Stimulated activated CD4-positive, alpha-beta T cell treated with anti-CD3 and anti-CD28 coated beads, Interleukin-1b, Interleukin-23, amount 100 ng/mL, for 4 hours (primary cell): Measurements from ENCODE around the gene INPP5A.
"Not testable (repeated sequence)": the region's sequence is repeated elsewhere in the genome, so short reads cannot be mapped to it uniquely, and the experiment has no call there.

Source experiments
- DNase-seq, 2 donors: peaks; one replicate each; pipeline ENCODE4 v3.0.0-alpha.2; 2020; ENCODE audit warnings: low read depth in 2 of 2

INPP5A gene

DNA sequence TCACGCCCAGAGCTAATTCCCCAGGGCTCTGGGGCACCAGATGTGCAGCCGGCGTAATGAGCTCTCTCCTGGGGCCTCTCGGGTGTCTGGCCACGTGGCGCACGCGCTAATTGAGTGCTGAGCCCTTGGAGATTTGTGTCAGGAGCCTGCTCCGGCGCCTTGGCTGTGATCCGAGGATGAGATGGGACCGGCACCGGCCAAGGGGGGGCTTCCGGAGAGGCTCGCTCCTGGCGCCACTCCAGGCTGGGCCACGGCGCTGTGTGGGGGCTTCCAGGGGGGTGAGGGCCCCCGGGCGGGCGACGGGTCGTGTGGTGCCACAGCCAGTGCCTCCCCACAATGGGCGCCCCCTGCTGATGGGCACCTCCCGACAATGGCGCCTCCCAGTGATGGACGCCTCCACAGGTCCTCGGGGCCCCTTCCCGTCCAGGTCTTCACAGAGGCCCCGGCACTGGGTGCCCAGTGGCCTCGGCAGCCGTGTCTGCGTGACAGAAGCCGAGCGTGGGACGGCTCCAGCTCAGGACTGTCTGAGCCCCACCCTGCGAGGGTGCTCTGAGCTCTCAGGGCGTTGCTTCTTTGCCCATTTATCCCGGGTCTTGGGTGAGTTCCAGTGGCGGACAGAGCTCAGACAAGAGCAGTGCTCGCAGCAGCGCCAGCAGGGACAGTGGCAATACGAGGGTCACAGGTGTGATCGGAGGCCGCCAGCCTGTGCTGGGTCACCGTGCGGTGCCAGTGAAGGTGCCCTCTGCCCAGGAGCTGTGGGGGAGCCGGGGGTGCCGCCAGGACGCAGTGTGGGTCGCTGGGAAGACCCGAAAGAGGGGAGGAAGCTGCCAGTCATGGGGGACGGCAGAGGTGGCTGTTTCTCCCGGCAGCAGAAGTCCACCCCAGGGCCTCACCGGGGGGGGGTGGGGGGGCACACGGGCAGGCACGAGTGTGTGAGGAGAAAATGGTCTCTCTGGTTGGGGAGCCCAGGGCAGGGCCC lies 256.6 kb downstream of the INPP5A start:
- no peak for DNase-seq

DNA sequence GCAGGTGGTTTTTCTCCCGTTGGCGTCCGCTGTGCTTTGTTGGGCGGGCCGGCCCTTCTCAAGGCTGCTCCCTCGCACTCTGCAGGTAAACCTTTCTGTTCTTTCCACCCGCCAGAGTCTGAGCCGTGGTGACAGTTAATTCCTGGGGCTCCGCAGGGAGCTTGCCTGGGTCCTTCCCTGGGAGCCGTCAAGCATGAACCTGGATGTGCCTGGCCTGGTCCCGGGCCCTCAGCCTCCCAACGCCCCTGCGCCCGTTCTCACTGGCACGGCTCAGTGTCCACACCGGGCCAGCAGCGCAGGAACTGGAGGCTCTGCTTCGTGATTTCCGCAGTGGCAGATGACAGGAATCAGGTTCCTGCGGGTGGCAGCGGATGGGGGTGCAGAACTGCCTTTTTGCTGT lies 259.3 kb downstream of the INPP5A start:
- no peak for DNase-seq

DNA sequence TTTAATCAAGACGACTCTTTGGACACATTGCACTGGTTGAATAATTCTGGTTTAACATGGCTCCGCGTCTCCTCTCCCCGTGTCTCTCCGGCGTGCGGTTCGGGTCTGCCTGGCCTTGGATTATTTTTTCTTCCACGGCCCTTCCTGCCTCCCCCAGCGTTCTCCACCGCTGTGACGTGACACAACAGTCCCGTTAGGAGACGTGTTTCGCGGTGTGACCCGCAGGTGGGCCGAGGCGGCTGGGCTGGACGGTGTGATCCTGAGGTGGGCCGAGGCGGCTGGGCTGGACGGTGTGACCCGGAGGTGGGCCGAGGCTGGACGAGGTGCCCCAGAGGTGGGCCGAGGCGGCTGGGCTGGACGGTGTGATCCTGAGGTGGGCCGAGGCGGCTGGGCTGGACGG lies 260.4 kb downstream of the INPP5A start:
- DNase-seq, result not testable (repeated sequence)

DNA sequence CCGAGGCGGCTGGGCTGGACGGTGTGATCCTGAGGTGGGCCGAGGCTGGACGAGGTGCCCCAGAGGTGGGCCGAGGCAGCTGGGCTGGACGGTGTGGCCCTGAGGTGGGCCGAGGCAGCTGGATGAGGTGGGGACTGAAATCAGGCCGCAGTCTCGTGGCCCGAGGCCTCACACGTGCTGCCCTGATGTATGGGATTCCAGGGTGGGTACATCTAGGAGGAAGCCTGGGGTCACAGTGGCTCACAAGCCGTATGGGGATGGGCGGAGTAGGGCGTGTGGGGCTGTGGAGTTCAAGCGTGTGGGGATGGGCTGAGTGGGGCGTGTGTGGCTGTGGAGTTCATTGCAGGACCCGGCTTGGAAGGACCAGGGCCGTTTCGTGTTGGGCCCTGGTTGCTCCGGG lies 260.8 kb downstream of the INPP5A start:
- no peak for DNase-seq

DNA sequence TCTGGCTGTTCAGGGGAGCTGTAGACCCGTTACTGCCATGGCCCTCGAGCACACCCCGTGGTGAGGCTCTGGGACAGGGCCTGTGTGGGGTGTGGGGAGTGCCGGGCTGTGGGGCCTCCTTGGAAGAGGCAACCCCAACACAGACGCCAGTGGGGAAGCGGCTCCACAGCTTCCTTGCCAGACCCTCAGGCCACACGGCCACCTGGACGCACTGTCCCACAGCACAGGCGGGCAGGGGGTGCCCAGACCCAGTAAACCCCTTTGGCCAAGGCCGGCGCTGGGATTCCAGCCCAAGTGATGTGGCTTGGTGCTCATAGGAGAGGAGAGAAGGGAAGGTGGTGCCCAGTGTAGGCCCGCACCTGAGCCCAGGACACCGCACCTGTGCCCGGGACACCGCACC lies 261.3 kb downstream of the INPP5A start:
- DNase-seq, result no peak

DNA sequence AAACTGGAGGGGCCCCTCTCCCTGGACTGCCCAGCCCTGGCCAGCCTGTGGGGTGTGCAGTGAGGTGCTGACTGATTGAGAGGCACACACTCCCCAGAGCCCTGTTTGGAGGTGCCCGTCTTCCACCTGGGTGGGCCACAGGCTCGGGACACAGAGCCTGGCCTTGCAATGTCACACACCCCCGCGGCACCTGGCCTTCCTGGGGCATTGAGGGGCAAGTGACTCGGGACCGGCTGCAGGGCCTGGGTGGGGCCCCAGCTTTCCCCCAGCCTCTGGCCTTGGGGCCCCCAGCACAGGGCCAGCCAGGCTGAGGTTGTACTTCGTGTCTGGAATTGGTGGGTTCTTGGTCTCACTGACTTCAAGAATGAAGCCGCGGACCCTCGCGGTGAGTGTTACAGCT lies 262.3 kb downstream of the INPP5A start:
- no peak for DNase-seq

DNA sequence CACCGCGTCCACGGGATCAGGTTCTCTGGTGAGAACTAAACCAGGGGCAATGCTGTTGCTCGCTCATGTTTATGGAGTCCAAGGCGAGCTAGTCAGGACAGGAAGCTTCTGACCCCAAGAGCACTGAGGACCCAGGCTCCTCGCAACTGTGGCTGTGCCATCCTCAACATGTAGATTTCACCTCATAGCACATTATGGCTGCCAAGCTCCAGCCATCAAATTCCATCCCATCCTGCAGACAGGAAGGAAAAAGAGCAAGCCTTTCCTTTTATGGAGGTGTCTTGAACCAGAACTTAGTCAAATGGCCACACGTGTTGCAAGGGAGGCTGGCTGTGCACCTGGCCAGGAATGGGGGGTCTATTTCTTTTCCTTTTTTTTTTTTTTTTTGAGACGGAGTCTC lies 264.5 kb downstream of the INPP5A start:
- DNase-seq, result no peak

DNA sequence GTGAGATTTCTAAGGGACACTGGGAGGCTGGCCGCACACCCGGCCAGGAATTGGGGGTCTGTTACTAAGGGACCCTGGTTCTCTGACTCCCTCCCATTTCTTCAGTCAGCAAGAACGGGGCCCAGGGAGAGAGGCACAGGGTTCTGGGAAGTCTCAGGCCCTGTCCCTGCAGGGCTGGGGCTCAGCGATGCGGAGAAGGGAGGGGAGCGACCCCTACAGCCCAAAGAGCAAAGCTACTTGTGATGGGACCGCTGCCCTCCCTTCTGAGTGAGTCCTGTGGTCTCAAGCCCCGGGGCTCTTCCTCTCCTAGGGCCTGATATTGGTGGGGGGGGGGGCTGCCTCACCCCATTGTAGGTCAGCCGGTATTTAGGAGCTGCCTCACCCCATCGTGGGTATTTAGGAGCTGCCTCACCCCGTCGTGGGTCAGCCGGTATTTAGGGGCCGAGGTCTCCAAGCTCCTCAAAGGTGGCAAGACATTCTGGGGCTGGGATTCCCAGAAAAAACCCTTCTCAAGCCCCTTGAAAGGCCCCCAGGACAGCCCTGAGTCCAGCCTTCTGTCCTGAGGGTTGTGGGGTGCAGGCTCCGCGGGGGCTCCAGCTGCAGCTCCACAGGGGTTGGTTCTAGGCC lies 265.2 kb downstream of the INPP5A start:
- no peak for DNase-seq

DNA sequence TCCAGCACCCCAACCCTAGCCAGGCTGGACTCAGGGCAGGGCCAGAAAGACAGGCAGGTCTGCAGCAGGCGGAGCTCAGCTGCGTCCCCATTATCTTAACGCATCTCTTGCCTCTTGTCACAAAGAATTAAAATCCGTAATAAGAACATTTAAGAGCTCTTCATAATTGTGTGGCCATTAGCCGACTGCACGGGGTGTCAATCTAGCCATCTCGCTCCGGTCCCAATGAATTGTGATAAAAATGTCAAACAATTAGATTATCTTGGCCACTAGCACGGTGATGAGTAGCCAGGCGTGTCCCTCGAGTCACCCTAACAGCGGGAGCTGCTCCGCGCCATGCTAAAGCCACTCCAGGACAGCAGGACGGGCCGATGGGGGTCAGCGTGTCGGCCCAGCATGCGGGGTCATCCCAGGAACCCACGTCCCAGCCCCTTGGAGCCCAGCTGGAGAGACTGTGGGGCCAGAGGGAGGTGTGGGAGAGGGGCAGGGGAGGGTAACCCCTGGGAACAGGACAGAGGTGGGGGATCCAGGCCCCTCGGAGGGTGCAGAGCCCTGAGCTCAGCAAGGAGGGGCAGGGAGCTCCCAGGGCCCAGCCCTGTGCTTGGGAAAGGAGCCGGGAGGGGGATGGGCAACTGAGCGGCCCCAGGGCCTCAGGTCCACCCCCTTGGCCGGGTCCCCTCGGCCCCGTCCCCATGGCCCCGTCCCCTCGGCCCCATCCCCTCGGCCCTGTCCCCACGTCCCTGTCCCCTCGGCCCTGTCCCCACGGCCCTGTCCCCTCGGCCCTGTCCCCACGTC lies 266.0 kb downstream of the INPP5A start:
- DNase-seq, result no peak

DNA sequence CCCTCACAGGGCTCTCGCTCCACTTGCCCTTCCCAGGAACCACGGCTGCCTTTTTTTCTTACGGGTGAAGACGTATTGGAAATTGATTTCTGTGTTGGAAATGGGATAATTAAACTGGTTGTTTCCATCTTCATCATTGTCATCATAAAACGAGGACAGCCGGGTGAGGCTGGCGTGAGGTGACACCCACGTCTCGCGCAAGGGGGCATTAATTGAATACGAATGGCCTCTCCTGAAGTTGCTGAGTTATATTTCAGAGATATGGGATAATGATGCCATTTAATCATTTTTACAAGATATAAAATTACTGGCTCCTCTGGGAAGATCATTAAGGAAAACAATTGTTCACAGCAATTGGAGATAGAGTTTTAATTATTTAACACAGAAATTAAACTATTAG lies 266.7 kb downstream of the INPP5A start:
- no peak for DNase-seq

DNA sequence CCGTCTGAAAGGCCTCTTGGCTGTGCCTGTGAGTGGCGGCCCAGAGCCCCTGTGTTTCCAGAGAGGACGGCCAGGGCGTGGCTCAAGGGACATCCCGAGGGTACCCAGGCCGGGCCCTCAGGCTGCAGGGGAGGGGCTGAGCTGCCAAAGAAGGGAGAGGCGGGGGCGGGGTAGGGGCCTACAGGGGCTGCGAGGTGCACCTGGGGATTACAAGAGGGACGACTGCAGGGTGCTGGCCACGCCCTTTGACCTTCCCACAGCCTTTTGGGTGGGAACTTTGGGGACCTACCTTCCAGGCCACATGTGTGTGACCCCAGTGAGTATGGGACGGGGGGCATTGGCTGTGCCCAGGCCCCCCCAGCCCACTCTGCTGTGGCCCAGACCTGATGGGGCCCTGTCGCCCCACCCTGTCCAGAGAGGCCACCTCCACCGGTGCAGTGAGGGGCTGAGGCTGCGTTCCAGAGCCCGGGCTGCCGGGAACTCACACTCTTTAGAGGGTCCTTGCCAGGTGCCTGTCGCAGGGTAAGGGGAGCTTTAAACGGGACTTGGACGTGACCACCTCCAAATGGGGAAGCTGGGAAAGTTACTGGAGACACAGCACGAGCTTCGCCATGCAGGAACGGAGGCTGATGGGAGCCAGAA lies 267.3 kb downstream of the INPP5A start:
- DNase-seq, result no peak

DNA sequence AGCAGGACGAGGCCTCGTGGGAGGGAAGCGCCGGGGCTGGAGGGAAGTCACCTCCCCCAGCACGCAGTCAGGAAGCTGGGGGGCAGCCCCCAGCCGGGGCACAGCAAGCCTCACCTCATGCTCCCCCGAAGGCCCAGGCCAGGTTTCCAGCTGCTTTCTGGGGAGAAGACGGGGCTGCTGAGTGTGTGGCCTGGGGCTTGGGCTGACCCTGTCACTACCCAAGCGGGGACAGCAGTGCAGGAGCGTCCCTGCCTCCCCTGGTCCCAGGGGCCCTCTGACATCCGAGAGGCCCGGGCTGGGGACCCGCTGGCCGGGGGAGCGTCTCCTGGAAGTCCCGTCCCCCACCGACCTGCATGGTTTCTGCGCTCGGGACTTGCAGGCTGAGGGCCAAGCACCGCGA lies 268.0 kb downstream of the INPP5A start:
- DNase-seq, result no peak

DNA sequence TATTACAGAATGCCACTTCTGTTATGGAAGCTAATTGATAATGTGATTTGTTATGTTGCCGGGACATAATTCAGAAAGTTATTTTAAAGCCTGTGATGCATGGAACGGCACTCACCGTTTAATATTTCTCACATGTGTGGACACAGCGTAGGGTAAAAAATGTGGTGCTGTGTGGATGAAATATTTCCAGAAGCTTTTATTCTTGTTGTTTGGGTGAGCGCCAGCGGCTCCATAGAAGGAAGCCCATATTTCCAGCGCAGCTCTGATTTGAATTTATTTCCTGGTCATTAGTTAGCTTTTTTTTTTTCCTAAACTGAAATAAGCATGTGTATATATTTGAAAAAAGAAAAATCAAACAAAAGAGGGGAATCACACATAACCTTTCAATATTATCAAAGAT lies 268.5 kb downstream of the INPP5A start:
- no peak for DNase-seq

DNA sequence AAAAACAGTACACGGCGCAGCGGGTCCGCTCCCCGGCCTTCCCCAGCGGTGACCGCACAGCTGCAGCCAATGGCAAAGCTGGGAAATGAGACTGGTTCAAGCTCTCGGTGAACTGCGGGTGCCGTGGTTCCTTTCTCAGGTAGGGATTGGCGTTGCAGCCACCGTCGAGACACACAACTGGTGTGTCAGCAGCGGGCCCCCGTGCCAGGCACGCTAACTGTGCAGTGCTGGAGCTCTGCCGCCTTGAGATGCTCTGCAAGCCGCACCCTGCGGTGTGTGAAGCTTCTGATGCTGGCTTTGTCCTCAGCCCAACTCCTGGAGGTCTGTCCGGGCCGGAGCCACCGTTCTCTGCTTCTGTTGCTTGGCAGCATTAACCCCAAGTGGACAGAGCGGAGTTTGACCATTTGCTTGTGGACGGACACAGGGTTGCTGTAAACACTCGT lies 269.0 kb downstream of the INPP5A start:
- DNase-seq, result no peak

DNA sequence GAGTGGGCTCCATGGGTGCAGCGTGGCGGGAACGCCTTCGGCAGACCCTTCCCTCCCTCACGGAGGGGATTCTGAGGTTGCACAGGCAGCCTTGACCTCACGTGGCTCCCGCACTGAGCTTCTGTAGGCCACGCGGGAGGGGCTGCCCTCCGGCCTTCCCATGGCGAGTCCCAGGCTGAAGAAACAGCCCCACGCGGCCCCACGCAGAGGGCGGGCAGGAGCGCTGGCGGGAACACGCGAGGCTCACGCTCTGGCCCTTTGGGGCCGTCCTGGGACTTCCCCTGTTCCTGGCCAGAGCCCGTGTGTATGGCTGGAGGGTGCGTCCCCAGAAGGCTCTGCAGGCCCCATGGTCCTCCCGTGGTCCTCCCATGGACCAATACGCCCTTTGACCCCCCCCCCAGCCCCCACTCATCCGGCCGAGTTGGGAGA lies 270.0 kb downstream of the INPP5A start:
- DNase-seq, result no peak

DNA sequence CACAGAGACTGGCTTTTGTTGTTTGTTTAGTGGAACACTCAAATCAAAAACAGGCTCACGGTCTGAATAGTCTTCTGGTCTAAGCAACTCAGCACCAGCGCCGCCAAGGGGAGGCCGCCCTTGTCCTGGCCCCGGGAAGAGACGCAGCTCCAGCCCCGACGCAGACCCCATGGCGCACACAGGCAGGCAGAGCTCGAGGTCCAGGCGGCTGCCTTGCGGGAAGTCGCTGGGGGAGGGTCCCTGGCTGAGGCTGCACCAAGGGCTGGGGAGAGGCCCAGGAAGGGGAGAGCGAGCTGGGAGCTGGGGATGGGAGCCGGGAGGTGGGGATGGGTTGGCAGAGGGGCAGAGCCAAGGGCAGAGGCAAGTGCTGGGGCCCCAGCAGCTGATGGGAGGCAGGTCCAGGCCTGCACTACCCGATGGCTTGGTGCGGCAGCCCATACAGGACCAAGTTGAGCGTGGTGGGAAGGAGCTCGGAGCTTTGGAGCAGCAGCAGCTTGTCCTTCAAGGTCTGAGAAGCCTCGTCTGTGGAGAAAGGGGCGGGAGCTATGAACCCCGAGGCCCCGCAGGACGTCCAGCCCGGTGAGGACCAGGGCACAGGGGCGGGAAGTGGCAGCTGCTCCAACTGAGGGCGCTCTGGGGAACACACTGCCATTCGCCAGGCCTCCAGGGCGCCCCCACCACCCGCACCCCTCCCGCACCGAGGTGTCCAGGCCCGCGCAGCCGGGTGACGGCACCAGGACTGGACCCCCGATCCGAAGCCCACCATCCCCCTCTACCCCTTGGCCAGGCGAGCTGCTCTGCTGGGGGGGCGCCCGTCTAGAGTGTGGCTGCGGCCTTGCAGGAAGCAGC lies 271.0 kb downstream of the INPP5A start:
- no peak for DNase-seq

DNA sequence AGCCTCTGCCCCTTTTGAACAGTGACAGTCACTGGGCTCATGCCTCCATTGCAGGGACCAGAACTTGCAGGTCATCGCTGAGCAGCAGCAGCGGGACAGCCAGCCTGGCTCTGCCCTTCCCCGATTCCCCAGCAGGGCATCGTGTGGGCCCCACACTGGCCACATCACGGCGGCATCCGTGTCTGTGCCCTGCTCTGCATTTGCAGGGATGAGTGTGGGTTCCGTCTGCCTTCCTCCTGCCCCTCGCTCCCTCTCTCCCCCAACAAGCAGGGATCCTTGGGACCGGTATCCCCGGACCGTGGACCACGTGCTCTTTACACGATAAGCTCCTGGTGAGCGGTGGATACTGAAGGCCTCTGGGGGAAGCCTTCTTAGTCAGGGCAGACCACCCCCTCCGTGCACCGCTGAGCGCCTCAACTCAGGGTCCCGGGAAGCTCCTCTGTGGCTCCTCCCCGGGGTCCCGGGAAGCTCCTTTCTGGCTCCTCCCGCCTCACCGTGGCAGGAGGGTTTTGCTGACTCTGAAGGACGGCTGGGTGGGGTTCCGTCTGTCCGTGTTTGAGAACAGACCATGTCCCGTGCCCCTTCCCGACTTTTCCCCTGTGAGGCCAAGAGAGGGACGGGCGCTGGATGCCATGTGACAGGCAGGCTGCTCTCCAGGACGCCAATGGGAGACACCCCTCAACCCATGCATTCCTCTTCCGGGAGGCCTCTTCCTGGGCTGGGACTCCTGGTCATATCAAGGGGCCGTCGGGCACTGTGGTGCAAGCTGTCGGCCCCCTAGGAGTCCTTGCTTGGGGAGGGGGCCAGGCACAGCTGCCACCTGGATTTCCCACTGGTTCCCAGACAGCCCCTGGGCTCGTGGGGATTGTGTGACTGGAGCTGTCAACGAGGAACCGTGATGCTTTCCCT lies 271.9 kb downstream of the INPP5A start:
- no peak for DNase-seq

DNA sequence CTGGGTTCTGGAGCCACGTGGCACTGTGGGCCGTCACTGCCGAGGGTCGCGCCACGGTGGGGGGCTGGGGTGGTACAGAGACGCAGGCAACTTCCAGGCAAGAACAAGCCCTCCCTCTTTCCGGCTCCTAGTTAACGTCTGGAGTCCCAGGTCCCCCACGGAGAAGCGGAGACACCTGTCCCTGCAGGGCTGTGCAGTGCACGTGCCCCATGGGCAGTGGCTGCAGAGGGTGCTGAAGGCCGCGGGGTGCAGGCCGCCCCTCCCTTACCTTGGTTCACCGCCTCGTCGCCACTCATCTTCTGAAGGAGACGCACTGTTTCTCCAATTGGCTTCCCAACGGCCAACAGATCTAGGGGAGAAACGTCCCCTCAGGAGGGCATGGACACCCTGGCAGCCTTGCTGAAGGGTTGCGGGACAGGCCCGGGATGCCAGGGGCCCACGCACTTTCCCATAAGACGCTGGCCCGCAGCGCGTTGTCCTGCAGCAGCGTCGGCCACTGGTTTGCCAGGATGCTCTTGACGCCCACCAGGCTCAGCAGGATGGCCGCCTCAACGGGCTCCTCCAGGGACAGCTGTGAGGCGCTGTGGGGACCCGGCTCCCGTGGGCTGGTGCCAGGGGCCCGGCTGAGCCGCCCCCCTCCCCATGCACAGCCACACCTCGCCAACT lies 272.7 kb downstream of the INPP5A start:
- DNase-seq, result no peak
